ENCODE measurements around the gene ELOA.

The ELOA gene

GRCh38 chr1:23806280-23806679, 63.0 kb downstream of the ELOA start:
- H3K27ac ChIP-seq: no peak overlapping the region

GRCh38 chr1:23807453-23807852, 64.2 kb downstream of the ELOA start:
- H3K27ac ChIP-seq: no peak overlapping the region

More at GRCh38 chr1:23806280-23806679, 63.0 kb downstream of the ELOA start:
- TF ChIP-seq ZFX (IDR thresholded peaks at IDR 0.05): no peak
- TF ChIP-seq CTCF (conservative IDR thresholded peaks at IDR 0.05): no peak

GRCh38 chr1:23809751-23810171, 66.5 kb downstream of the ELOA start:
- TF ChIP-seq ZFX (IDR thresholded peaks at IDR 0.05): no peak
- peak; percentile 75 for TF ChIP-seq CTCF (conservative IDR thresholded peaks at IDR 0.05)
- H3K27ac ChIP-seq: no peak overlapping the region

More at GRCh38 chr1:23807453-23807852, 64.2 kb downstream of the ELOA start:
- TF ChIP-seq CTCF (conservative IDR thresholded peaks at IDR 0.05) (no peak), ZFX (IDR thresholded peaks at IDR 0.05) (no peak)

- H3K27ac ChIP-seq: no peak overlapping the region; the same call in 1 of the 2 replicates
These were observed 67.7 kb downstream of the ELOA start for GRCh38 chr1:23810818-23811540.

More at GRCh38 chr1:23810818-23811540, 67.7 kb downstream of the ELOA start:
- TF ChIP-seq ZFX (IDR thresholded peaks at IDR 0.05) (no peak), CTCF (conservative IDR thresholded peaks at IDR 0.05) (peak; percentile 52)

Measured in C4-2B (cell line).